H9 (cell line): ENCODE measurements around the gene MUC5AC. TPM values are rescaled to one million over a fixed set of nuclear protein-coding genes. Genes with fewer than 3 reads are reported as not detected.

Source experiments
- DNase-seq: peaks from one replicate; pipeline ENCODE4 v3.0.0-alpha.2; 2017
- H2AFZ ChIP-seq: one replicate; pipeline ENCODE4 v1.6.1; 2013; ENCODE audit warnings: mild to moderate bottlenecking, low read length, control low read depth, moderate library complexity
- H2AK5ac ChIP-seq: 2 replicates; pipeline ENCODE4 v1.6.1; 2013; ENCODE audit warnings: low read length, control low read depth, mixed read lengths; ENCODE audit not compliant: insufficient read length
- H2BK120ac ChIP-seq: one replicate; pipeline ENCODE4 v1.6.1; 2013; ENCODE audit warnings: low read depth, mild to moderate bottlenecking, low read length, control low read depth, inconsistent platforms; ENCODE audit not compliant: poor library complexity, severe bottlenecking
- H2BK12ac ChIP-seq: 2 replicates; pipeline ENCODE4 v1.6.1; 2013; ENCODE audit warnings: low read length, control low read depth, mixed read lengths, low read depth; ENCODE audit not compliant: insufficient read length
- H2BK15ac ChIP-seq: 2 replicates; pipeline ENCODE4 v1.6.1; 2013; ENCODE audit warnings: low read depth, low read length, control low read depth
- H2BK20ac ChIP-seq: one replicate; pipeline ENCODE4 v1.6.1; 2013; ENCODE audit warnings: low read depth, mild to moderate bottlenecking, low read length, control low read depth, inconsistent platforms; ENCODE audit not compliant: poor library complexity, severe bottlenecking
- H2BK5ac ChIP-seq: 2 replicates; pipeline ENCODE4 v1.6.1; 2013; ENCODE audit warnings: low read length, control low read depth, mixed read lengths; ENCODE audit not compliant: insufficient read length
- H3K14ac ChIP-seq: 2 replicates; pipeline ENCODE4 v1.6.1; 2013; ENCODE audit warnings: low read length, control low read depth; ENCODE audit not compliant: insufficient read depth
- H3K18ac ChIP-seq: 2 replicates; pipeline ENCODE4 v1.6.1; 2013; ENCODE audit warnings: low read depth, mild to moderate bottlenecking, mixed read lengths, low read length, control low read depth; ENCODE audit not compliant: insufficient read length
- H3K23ac ChIP-seq: 2 replicates; pipeline ENCODE4 v1.6.1; 2013; ENCODE audit warnings: low read length, control low read depth, mixed read lengths, low read depth; ENCODE audit not compliant: insufficient read length
- H3K23me2 ChIP-seq: 2 replicates; pipeline ENCODE4 v1.6.1; 2013; ENCODE audit warnings: low read depth, mild to moderate bottlenecking, mixed read lengths, low read length, control low read depth; ENCODE audit not compliant: insufficient read length, poor library complexity, severe bottlenecking
- H3K27ac ChIP-seq: 2 replicates; pipeline ENCODE4 v1.5.1; 2013; ENCODE audit warnings: low read length, control low read depth, mixed read lengths, low read depth; ENCODE audit not compliant: insufficient read length
- H3K27me3 ChIP-seq: 2 replicates; pipeline ENCODE4 v1.6.1; 2013; ENCODE audit warnings: low read length, control low read depth, inconsistent platforms; ENCODE audit not compliant: insufficient read depth
- H3K4ac ChIP-seq: 2 replicates; pipeline ENCODE4 v1.6.1; 2013; ENCODE audit warnings: low read depth, mild to moderate bottlenecking, control low read depth, inconsistent platforms, low read length, moderate library complexity
- H3K4me1 ChIP-seq: 2 replicates; pipeline ENCODE4 v1.6.1; 2013; ENCODE audit warnings: low read length, control low read depth, inconsistent platforms; ENCODE audit not compliant: insufficient read depth
- H3K4me2 ChIP-seq: 2 replicates; pipeline ENCODE4 v1.6.1; 2013; ENCODE audit warnings: low read length, control low read depth, mixed read lengths; ENCODE audit not compliant: insufficient read length, insufficient read depth
- H3K56ac ChIP-seq: 2 replicates; pipeline ENCODE4 v1.6.1; 2013; ENCODE audit warnings: low read depth, mild to moderate bottlenecking, mixed read lengths, low read length, control low read depth; ENCODE audit not compliant: insufficient read length
- H3K79me1 ChIP-seq: 2 replicates; pipeline ENCODE4 v1.6.1; 2013; ENCODE audit warnings: low read depth, mild to moderate bottlenecking, moderate library complexity, low read length, control low read depth, inconsistent platforms; ENCODE audit not compliant: insufficient read depth, poor library complexity, severe bottlenecking
- H3K79me2 ChIP-seq: 2 replicates; pipeline ENCODE4 v1.6.1; 2013; ENCODE audit warnings: low read length, control low read depth, inconsistent platforms; ENCODE audit not compliant: insufficient read depth
- H3K9ac ChIP-seq: 2 replicates; pipeline ENCODE4 v1.6.1; 2013; ENCODE audit warnings: low read length, control low read depth, mixed read lengths; ENCODE audit not compliant: insufficient read length; ENCODE audit errors: extremely low read depth
- H3K9me3 ChIP-seq: one replicate; pipeline ENCODE4 v1.6.1; 2013; ENCODE audit warnings: low read depth, low read length, inconsistent platforms; ENCODE audit not compliant: control insufficient read depth
- H3T11ph ChIP-seq: one replicate; pipeline ENCODE4 v1.6.1; 2013; ENCODE audit warnings: mild to moderate bottlenecking, low read length, control low read depth, inconsistent platforms
- H4K20me1 ChIP-seq: one replicate; pipeline ENCODE4 v1.6.1; 2013; ENCODE audit not compliant: control insufficient read depth, insufficient read length, insufficient read depth
- H4K5ac ChIP-seq: 2 replicates; pipeline ENCODE4 v1.6.1; 2013; ENCODE audit warnings: low read depth, mild to moderate bottlenecking, mixed read lengths, low read length, control low read depth; ENCODE audit not compliant: insufficient read length
- H4K8ac ChIP-seq: replicated peaks from 2 replicates; pipeline ENCODE4 v1.6.1; 2013; ENCODE audit warnings: low read length, control low read depth, mixed read lengths, low read depth; ENCODE audit not compliant: insufficient read length
- H4K91ac ChIP-seq: 2 replicates; pipeline ENCODE4 v1.6.1; 2013; ENCODE audit warnings: low read depth, mild to moderate bottlenecking, moderate library complexity, mixed read lengths, low read length, control low read depth; ENCODE audit not compliant: insufficient read length
- H3K27ac Mint-ChIP-seq, 3 experiments: 2 replicates in 2 of 3; 3 replicates in 1 of 3; pipeline ENCODE4 v1.8.0; 2020 to 2021; ENCODE audit warnings: mixed read lengths in 3 of 3, mild to moderate bottlenecking in 1 of 3, moderate library complexity in 1 of 3
- H3K27me3 Mint-ChIP-seq: 2 replicates; pipeline ENCODE4 v1.8.0; 2021; ENCODE audit warnings: low read depth, mild to moderate bottlenecking, moderate library complexity, mixed read lengths
- H3K36me3 Mint-ChIP-seq, 3 experiments: 2 replicates in 2 of 3; 3 replicates in 1 of 3; pipeline ENCODE4 v1.8.0; 2020 to 2021; ENCODE audit warnings: low read depth in 3 of 3, mixed read lengths in 3 of 3; ENCODE audit not compliant: insufficient read depth in 1 of 3
- H3K4me1 Mint-ChIP-seq, 2 experiments: 2 replicates each; pipeline ENCODE4 v1.8.0; 2020; ENCODE audit warnings: mixed read lengths in 2 of 2
- H3K4me3 Mint-ChIP-seq, 2 experiments: 2 replicates in 1 of 2; 3 replicates in 1 of 2; pipeline ENCODE4 v1.8.0; 2020 to 2021; ENCODE audit warnings: mild to moderate bottlenecking in 2 of 2, mixed read lengths in 2 of 2, moderate library complexity in 1 of 2
- H3K9me3 Mint-ChIP-seq, 2 experiments: 2 replicates in 1 of 2; 3 replicates in 1 of 2; pipeline ENCODE4 v1.8.0; 2020; ENCODE audit warnings: mild to moderate bottlenecking in 2 of 2, mixed read lengths in 2 of 2, moderate library complexity in 1 of 2
- WGBS: extraction: QIAGEN DNeasy Blood & Tissue Kit; methylation state at CpG from one replicate; pipeline ENCODE4 v1.1.7; 2013; ENCODE audit warnings: missing lambda C conversion rate, low lambda C conversion rate, mixed read lengths; ENCODE audit not compliant: insufficient read length; ENCODE audit errors: extremely low coverage; 5-methylcytosine and 5-hydroxymethylcytosine counted together
- total RNA-seq: library from RNA; stranded (reverse); gene quantifications from 2 replicates; pipeline ENCODE4 v1.2.1, GENCODE V29; 2021
- TF ChIP-seq, protein P1 (sequence below): fragments of 200-600 bp; sonication (generic); conservative IDR thresholded peaks from 3 replicates; pipeline ENCODE4 v1.8.0; 2021; ENCODE audit warnings: antibody characterized with exemption, mild to moderate bottlenecking

MUC5AC gene
- total RNA-seq, 1 experiment from 2014 or later, result not detected

DNA sequence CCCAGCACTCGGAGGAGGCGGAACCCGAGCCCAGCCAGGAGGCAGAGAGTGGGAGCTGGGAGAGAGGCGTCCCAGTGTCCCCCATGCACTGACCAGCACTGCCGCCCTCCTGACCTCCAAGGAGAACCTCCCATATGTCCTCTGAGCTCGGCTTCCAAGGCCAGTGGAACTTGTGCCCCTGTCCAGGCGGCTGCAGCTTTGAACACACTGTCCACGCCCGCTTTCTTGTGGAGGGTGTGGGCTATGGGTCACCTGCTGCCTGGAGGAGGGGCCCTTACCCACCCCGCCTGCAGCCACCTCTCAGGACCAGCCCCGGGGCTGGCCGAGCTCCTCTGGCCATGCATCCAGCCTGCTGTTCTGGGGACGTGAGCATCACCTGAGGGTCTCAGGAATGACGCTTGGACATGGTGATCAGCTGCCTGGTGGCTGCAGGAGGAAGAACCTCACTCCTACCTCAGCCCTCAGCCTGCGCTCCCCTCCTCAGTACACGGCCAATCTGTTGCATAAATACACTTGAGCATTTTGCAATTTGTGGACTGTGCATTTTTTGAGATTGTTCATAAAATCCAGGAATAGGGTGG lies 42.9 kb downstream of the MUC5AC start:
- Histone ChIP-seq H2BK15ac (no peak overlapping the region), H2BK5ac (no peak overlapping the region), H3K27ac (no peak overlapping the region), H3K14ac (no peak overlapping the region), H2AK5ac (no peak overlapping the region), H2BK12ac (no peak overlapping the region), H4K8ac (no peak overlapping the region), H2BK20ac (no peak overlapping the region), H3K23ac (no peak overlapping the region), H4K91ac (no peak overlapping the region), H3K27me3 (no peaks in the 10 kb centered on the region), H3K79me1 (no peaks in the 10 kb centered on the region), H3K79me2 (no peaks in the 10 kb centered on the region), H4K20me1 (no peaks in the 10 kb centered on the region), H4K5ac (no peak overlapping the region), H3K4ac (no peak overlapping the region), H3K56ac (no peak overlapping the region), H3K4me2 (no peak overlapping the region), H3K9ac (no peak overlapping the region), H3T11ph (no peak overlapping the region), H3K23me2 (peaks cover 4% of the 10 kb centered on the region), H3K18ac (no peak overlapping the region), H2BK120ac (no peak overlapping the region), H3K9me3 (no peaks in the 10 kb centered on the region), H3K4me1 (no peaks in the 10 kb centered on the region), H2AFZ (no peak overlapping the region)
- Mint-ChIP-seq H3K9me3 (no peaks in the 10 kb centered on the region), H3K36me3 (no peaks in the 10 kb centered on the region), H3K4me1 (no peaks in the 10 kb centered on the region), H3K27me3 (peaks cover 2% of the 10 kb centered on the region; the same call in 1 of the 2 replicates), H3K27ac (no peak overlapping the region), H3K4me3 (no peak overlapping the region)
- TF ChIP-seq, protein P1, sequence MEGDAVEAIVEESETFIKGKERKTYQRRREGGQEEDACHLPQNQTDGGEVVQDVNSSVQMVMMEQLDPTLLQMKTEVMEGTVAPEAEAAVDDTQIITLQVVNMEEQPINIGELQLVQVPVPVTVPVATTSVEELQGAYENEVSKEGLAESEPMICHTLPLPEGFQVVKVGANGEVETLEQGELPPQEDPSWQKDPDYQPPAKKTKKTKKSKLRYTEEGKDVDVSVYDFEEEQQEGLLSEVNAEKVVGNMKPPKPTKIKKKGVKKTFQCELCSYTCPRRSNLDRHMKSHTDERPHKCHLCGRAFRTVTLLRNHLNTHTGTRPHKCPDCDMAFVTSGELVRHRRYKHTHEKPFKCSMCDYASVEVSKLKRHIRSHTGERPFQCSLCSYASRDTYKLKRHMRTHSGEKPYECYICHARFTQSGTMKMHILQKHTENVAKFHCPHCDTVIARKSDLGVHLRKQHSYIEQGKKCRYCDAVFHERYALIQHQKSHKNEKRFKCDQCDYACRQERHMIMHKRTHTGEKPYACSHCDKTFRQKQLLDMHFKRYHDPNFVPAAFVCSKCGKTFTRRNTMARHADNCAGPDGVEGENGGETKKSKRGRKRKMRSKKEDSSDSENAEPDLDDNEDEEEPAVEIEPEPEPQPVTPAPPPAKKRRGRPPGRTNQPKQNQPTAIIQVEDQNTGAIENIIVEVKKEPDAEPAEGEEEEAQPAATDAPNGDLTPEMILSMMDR, result no peak
- DNase-seq, result peak; percentile 22
- WGBS, result no CpG with 5 or more reads among the region's 16 CpGs
